H9 (cell line): ENCODE measurements around the gene NFATC1. TPM values are rescaled to one million over a fixed set of nuclear protein-coding genes. Genes with fewer than 3 reads are reported as not detected.

Experiments
- DNase-seq: peaks from one replicate; pipeline ENCODE4 v3.0.0-alpha.2; 2017
- H2AFZ ChIP-seq: one replicate; pipeline ENCODE4 v1.6.1; 2013; ENCODE audit warnings: mild to moderate bottlenecking, low read length, control low read depth, moderate library complexity
- H2AK5ac ChIP-seq: 2 replicates; pipeline ENCODE4 v1.6.1; 2013; ENCODE audit warnings: low read length, control low read depth, mixed read lengths; ENCODE audit not compliant: insufficient read length
- H2BK120ac ChIP-seq: one replicate; pipeline ENCODE4 v1.6.1; 2013; ENCODE audit warnings: low read depth, mild to moderate bottlenecking, low read length, control low read depth, inconsistent platforms; ENCODE audit not compliant: poor library complexity, severe bottlenecking
- H2BK12ac ChIP-seq: 2 replicates; pipeline ENCODE4 v1.6.1; 2013; ENCODE audit warnings: low read length, control low read depth, mixed read lengths, low read depth; ENCODE audit not compliant: insufficient read length
- H2BK15ac ChIP-seq: 2 replicates; pipeline ENCODE4 v1.6.1; 2013; ENCODE audit warnings: low read depth, low read length, control low read depth
- H2BK20ac ChIP-seq: one replicate; pipeline ENCODE4 v1.6.1; 2013; ENCODE audit warnings: low read depth, mild to moderate bottlenecking, low read length, control low read depth, inconsistent platforms; ENCODE audit not compliant: poor library complexity, severe bottlenecking
- H2BK5ac ChIP-seq: 2 replicates; pipeline ENCODE4 v1.6.1; 2013; ENCODE audit warnings: low read length, control low read depth, mixed read lengths; ENCODE audit not compliant: insufficient read length
- H3K14ac ChIP-seq: 2 replicates; pipeline ENCODE4 v1.6.1; 2013; ENCODE audit warnings: low read length, control low read depth; ENCODE audit not compliant: insufficient read depth
- H3K18ac ChIP-seq: 2 replicates; pipeline ENCODE4 v1.6.1; 2013; ENCODE audit warnings: low read depth, mild to moderate bottlenecking, mixed read lengths, low read length, control low read depth; ENCODE audit not compliant: insufficient read length
- H3K23ac ChIP-seq: 2 replicates; pipeline ENCODE4 v1.6.1; 2013; ENCODE audit warnings: low read length, control low read depth, mixed read lengths, low read depth; ENCODE audit not compliant: insufficient read length
- H3K23me2 ChIP-seq: 2 replicates; pipeline ENCODE4 v1.6.1; 2013; ENCODE audit warnings: low read depth, mild to moderate bottlenecking, mixed read lengths, low read length, control low read depth; ENCODE audit not compliant: insufficient read length, poor library complexity, severe bottlenecking
- H3K27ac ChIP-seq: 2 replicates; pipeline ENCODE4 v1.5.1; 2013; ENCODE audit warnings: low read length, control low read depth, mixed read lengths, low read depth; ENCODE audit not compliant: insufficient read length
- H3K27me3 ChIP-seq: 2 replicates; pipeline ENCODE4 v1.6.1; 2013; ENCODE audit warnings: low read length, control low read depth, inconsistent platforms; ENCODE audit not compliant: insufficient read depth
- H3K4ac ChIP-seq: 2 replicates; pipeline ENCODE4 v1.6.1; 2013; ENCODE audit warnings: low read depth, mild to moderate bottlenecking, control low read depth, inconsistent platforms, low read length, moderate library complexity
- H3K4me1 ChIP-seq: 2 replicates; pipeline ENCODE4 v1.6.1; 2013; ENCODE audit warnings: low read length, control low read depth, inconsistent platforms; ENCODE audit not compliant: insufficient read depth
- H3K4me2 ChIP-seq: 2 replicates; pipeline ENCODE4 v1.6.1; 2013; ENCODE audit warnings: low read length, control low read depth, mixed read lengths; ENCODE audit not compliant: insufficient read length, insufficient read depth
- H3K56ac ChIP-seq: 2 replicates; pipeline ENCODE4 v1.6.1; 2013; ENCODE audit warnings: low read depth, mild to moderate bottlenecking, mixed read lengths, low read length, control low read depth; ENCODE audit not compliant: insufficient read length
- H3K79me1 ChIP-seq: 2 replicates; pipeline ENCODE4 v1.6.1; 2013; ENCODE audit warnings: low read depth, mild to moderate bottlenecking, moderate library complexity, low read length, control low read depth, inconsistent platforms; ENCODE audit not compliant: insufficient read depth, poor library complexity, severe bottlenecking
- H3K79me2 ChIP-seq: 2 replicates; pipeline ENCODE4 v1.6.1; 2013; ENCODE audit warnings: low read length, control low read depth, inconsistent platforms; ENCODE audit not compliant: insufficient read depth
- H3K9ac ChIP-seq: 2 replicates; pipeline ENCODE4 v1.6.1; 2013; ENCODE audit warnings: low read length, control low read depth, mixed read lengths; ENCODE audit not compliant: insufficient read length; ENCODE audit errors: extremely low read depth
- H3K9me3 ChIP-seq: one replicate; pipeline ENCODE4 v1.6.1; 2013; ENCODE audit warnings: low read depth, low read length, inconsistent platforms; ENCODE audit not compliant: control insufficient read depth
- H3T11ph ChIP-seq: one replicate; pipeline ENCODE4 v1.6.1; 2013; ENCODE audit warnings: mild to moderate bottlenecking, low read length, control low read depth, inconsistent platforms
- H4K20me1 ChIP-seq: one replicate; pipeline ENCODE4 v1.6.1; 2013; ENCODE audit not compliant: control insufficient read depth, insufficient read length, insufficient read depth
- H4K5ac ChIP-seq: 2 replicates; pipeline ENCODE4 v1.6.1; 2013; ENCODE audit warnings: low read depth, mild to moderate bottlenecking, mixed read lengths, low read length, control low read depth; ENCODE audit not compliant: insufficient read length
- H4K8ac ChIP-seq: replicated peaks from 2 replicates; pipeline ENCODE4 v1.6.1; 2013; ENCODE audit warnings: low read length, control low read depth, mixed read lengths, low read depth; ENCODE audit not compliant: insufficient read length
- H4K91ac ChIP-seq: 2 replicates; pipeline ENCODE4 v1.6.1; 2013; ENCODE audit warnings: low read depth, mild to moderate bottlenecking, moderate library complexity, mixed read lengths, low read length, control low read depth; ENCODE audit not compliant: insufficient read length
- H3K27ac Mint-ChIP-seq, 3 experiments: 2 replicates in 2 of 3; 3 replicates in 1 of 3; pipeline ENCODE4 v1.8.0; 2020 to 2021; ENCODE audit warnings: mixed read lengths in 3 of 3, mild to moderate bottlenecking in 1 of 3, moderate library complexity in 1 of 3
- H3K27me3 Mint-ChIP-seq: 2 replicates; pipeline ENCODE4 v1.8.0; 2021; ENCODE audit warnings: low read depth, mild to moderate bottlenecking, moderate library complexity, mixed read lengths
- H3K36me3 Mint-ChIP-seq, 3 experiments: 2 replicates in 2 of 3; 3 replicates in 1 of 3; pipeline ENCODE4 v1.8.0; 2020 to 2021; ENCODE audit warnings: low read depth in 3 of 3, mixed read lengths in 3 of 3; ENCODE audit not compliant: insufficient read depth in 1 of 3
- H3K4me1 Mint-ChIP-seq, 2 experiments: 2 replicates each; pipeline ENCODE4 v1.8.0; 2020; ENCODE audit warnings: mixed read lengths in 2 of 2
- H3K4me3 Mint-ChIP-seq, 2 experiments: 2 replicates in 1 of 2; 3 replicates in 1 of 2; pipeline ENCODE4 v1.8.0; 2020 to 2021; ENCODE audit warnings: mild to moderate bottlenecking in 2 of 2, mixed read lengths in 2 of 2, moderate library complexity in 1 of 2
- H3K9me3 Mint-ChIP-seq, 2 experiments: 2 replicates in 1 of 2; 3 replicates in 1 of 2; pipeline ENCODE4 v1.8.0; 2020; ENCODE audit warnings: mild to moderate bottlenecking in 2 of 2, mixed read lengths in 2 of 2, moderate library complexity in 1 of 2
- WGBS: extraction: QIAGEN DNeasy Blood & Tissue Kit; methylation state at CpG from one replicate; pipeline ENCODE4 v1.1.7; 2013; ENCODE audit warnings: missing lambda C conversion rate, low lambda C conversion rate, mixed read lengths; ENCODE audit not compliant: insufficient read length; ENCODE audit errors: extremely low coverage; 5-methylcytosine and 5-hydroxymethylcytosine counted together
- total RNA-seq: library from RNA; stranded (reverse); gene quantifications from 2 replicates; pipeline ENCODE4 v1.2.1, GENCODE V29; 2021
- TF ChIP-seq, protein P1 (sequence below): fragments of 200-600 bp; sonication (generic); conservative IDR thresholded peaks from 3 replicates; pipeline ENCODE4 v1.8.0; 2021; ENCODE audit warnings: antibody characterized with exemption, mild to moderate bottlenecking

NFATC1 gene
- total RNA-seq, 1 experiment from 2014 or later, result 5.5 TPM

DNA sequence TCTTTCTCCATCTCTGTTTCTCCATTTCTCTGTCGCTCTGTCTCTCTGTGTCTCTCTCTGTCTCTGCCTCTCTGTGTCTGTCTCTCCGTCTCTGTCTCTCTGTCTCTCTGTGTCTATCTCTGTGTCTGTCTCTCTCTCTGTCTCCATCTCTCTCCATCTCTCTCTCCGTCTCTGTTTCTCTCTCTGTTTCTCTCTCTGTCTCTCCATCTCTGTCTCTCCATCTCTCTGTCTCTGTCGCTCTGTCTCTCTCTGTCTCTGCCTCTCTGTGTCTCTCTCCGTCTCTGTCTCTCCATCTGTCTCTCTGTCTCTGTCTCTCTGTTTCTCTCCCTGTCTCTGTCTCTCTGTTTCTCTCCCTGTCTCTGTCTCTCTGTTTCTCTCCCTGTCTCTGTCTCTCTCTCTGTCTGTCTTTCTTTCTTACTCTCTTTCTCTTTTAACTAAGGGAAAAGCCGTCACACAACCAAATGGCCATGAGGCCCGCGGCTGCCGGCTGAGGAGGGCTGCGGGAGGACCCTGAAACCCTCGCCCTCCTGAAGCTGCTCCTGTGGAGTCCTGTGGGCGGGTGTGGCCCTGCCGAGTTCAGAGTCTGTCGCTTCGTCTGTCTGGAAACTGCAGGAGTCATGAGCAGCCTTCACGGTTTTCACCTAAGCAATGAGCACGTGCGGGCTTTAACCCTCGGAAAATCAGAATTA, 29.3 kb downstream of the NFATC1 start:
- Histone ChIP-seq H2BK120ac (no peak overlapping the region), H3K14ac (0 out of 2 replicates have a peak overlapping the region, but pooled peaks have one; percentile 49), H3K79me2 (no peaks in the 10 kb centered on the region), H2AK5ac (no peak overlapping the region), H4K91ac (no peak overlapping the region), H2BK12ac (no peak overlapping the region), H3K9ac (no peak overlapping the region), H4K20me1 (no peaks in the 10 kb centered on the region), H2BK20ac (no peak overlapping the region), H3K4me1 (no peaks in the 10 kb centered on the region), H4K8ac (no peak overlapping the region), H3K56ac (no peak overlapping the region), H3K27me3 (no peaks in the 10 kb centered on the region), H3K23me2 (no peaks in the 10 kb centered on the region), H3K79me1 (no peaks in the 10 kb centered on the region), H3K18ac (no peak overlapping the region), H3K4me2 (no peak overlapping the region), H2AFZ (no peak overlapping the region), H3K9me3 (no peaks in the 10 kb centered on the region), H2BK5ac (no peak overlapping the region), H3T11ph (no peak overlapping the region), H2BK15ac (no peak overlapping the region), H4K5ac (no peak overlapping the region), H3K4ac (no peak overlapping the region), H3K23ac (no peak overlapping the region), H3K27ac (no peak overlapping the region)
- Mint-ChIP-seq H3K36me3 (peaks cover 3 to 7% (median 6%) of the 10 kb centered on the region in 3 experiments; a peak in 5 of 7 replicates), H3K27ac (peak overlapping the region in 2 of 3 experiments; percentile 59 to 64; a peak in 2 of 7 replicates), H3K4me1 (peaks cover 4 to 18% of the 10 kb centered on the region in 2 experiments), H3K4me3 (no peak overlapping the region; a peak in 1 of 5 replicates), H3K27me3 (no peaks in the 10 kb centered on the region; the same call in 1 of the 2 replicates), H3K9me3 (no peaks in the 10 kb centered on the region; a peak in 2 of 5 replicates)
- WGBS, result no CpG with 5 or more reads among the region's 19 CpGs
- TF ChIP-seq, protein P1, sequence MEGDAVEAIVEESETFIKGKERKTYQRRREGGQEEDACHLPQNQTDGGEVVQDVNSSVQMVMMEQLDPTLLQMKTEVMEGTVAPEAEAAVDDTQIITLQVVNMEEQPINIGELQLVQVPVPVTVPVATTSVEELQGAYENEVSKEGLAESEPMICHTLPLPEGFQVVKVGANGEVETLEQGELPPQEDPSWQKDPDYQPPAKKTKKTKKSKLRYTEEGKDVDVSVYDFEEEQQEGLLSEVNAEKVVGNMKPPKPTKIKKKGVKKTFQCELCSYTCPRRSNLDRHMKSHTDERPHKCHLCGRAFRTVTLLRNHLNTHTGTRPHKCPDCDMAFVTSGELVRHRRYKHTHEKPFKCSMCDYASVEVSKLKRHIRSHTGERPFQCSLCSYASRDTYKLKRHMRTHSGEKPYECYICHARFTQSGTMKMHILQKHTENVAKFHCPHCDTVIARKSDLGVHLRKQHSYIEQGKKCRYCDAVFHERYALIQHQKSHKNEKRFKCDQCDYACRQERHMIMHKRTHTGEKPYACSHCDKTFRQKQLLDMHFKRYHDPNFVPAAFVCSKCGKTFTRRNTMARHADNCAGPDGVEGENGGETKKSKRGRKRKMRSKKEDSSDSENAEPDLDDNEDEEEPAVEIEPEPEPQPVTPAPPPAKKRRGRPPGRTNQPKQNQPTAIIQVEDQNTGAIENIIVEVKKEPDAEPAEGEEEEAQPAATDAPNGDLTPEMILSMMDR, result no peak
- no peak for DNase-seq
